Amniotic epithelial cell (primary cell): ENCODE measurements around the gene TEAD1.

Experiments
- DNase-seq: peaks from one replicate; pipeline ENCODE4 v3.0.0-alpha.2; 2010; ENCODE audit warnings: low read depth

Gene TEAD1

DNA sequence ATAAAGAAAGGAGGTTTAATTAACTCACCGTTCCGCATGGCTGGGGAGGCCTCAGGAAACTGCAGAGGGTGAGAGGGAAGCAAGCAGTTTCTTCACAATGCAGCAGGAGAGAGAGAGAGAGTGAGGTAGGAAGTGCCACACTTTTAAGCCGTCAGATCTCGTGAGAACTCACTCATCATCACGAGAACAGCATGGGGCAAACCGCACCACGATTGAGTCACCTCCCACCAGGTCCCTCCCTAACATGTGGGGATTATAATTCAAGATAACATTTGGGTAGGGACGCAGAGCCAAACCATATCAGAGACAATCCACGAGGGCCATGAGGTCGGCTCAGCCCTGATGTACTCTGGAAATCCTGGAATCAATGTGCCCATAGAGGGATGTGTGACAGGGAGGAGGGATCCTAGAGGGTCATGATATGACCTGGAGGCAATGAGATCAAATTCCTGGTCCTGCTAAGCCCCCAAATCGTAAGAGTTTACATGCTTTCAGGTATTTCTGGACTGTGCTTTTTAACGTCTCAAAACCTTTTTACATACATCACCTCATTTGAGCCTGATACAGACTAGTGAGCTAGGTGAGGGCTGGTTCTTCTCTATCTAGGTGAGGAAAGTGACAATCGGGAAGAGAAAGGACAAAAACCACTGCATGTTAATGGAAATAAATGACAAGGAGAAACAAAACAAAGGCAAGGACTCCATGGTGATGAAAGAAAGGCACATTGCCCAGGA is 315.4 kb downstream of the TEAD1 start:
- DNase-seq = no peak

DNA sequence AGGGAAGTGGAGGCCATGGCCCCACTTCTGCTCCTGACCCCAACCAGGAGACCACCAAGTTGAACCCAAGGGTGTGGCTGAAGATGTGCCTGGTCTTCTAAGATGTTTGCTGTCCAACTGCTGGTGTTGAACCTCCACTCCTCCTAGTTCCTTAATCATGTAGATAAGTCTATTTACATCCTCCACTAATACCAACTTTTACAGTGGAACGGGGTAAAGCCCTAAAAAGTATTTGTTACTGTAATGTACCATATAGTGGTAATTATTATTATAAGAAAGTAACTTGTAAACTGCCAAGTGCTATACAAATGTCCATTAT is 315.9 kb downstream of the TEAD1 start:
- DNase-seq = no peak

DNA sequence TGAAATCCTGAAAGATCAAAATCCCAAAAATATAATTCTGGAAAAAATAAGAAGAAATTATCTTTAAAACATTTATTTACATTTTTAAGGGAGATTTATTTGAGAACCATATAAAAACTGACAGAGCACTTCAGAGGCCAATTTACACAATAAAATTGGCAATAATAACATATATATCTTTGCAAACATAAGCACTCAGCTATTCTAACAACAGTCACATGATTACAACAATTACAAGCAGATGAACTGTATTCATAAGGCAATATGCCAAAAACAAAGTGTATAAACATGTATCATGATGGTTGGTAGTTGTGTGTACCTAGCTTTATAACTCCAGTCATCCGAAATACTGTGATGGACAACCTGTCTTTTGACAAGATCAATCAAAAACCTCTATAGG is 317.2 kb downstream of the TEAD1 start:
- DNase-seq = no peak

DNA sequence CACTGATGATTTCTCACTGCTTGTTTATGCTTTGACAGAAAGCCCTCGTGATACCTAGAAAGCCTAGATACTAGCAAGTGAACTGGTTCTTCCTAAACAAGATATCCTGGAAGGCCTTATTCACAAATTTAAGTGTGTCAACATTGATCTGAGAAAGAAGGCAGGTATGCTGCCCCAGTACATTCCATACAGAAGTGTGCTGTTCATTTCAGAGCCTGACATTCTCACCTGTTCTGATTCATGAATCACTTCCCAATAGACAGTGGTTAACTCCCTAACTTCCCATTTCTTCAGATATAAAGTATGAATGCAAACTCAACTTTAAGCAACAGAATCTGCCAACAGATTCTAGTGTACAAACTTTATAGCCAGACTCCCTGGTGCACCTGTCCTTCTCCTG is 319.4 kb downstream of the TEAD1 start:
- DNase-seq = no peak
